ENCODE measurements around the gene DEPDC5. TPM values are rescaled to one million over a fixed set of nuclear protein-coding genes. Genes with fewer than 3 reads are reported as not detected.

Gene DEPDC5
- total and polyA plus RNA-seq, 5 donors = 6.9 to 15.3 (median 12.6) TPM

- Histone ChIP-seq H3K27ac (ENCODE audit: low read length) (no peak overlapping the region), H3K4me1 (ENCODE audit: control insufficient read depth, insufficient read depth, low read length) (no peaks in the 10 kb centered on the region), H3K9me3 (ENCODE audit: control insufficient read depth, low read length) (no peaks in the 10 kb centered on the region), H3K27me3 (ENCODE audit: control insufficient read depth, insufficient read depth) (no peaks in the 10 kb centered on the region), H3K4me3 (ENCODE audit: low read length) (no peak overlapping the region)
- intact Hi-C loops (cut with DNase I) = no loop called here
- no peak for ATAC-seq
- DNase-seq = no peak
- 91% methylated on average over 6 of the region's 6 CpGs for WGBS
These were observed 100.1 kb downstream of the DEPDC5 start for GRCh38 chr22:31853736-31854495.

- Histone ChIP-seq H3K27me3 (ENCODE audit: control insufficient read depth, insufficient read depth) (no peaks in the 10 kb centered on the region), H3K4me1 (ENCODE audit: control insufficient read depth, insufficient read depth, low read length) (no peaks in the 10 kb centered on the region), H3K27ac (ENCODE audit: low read length) (no peak overlapping the region), H3K9me3 (ENCODE audit: control insufficient read depth, low read length) (no peaks in the 10 kb centered on the region), H3K4me3 (ENCODE audit: low read length) (no peak overlapping the region)
- ATAC-seq (no peak), DNase-seq (no peak)
- intact Hi-C loops (cut with DNase I) = no loop called here
- 64% methylated on average over 9 of the region's 9 CpGs for WGBS
These were observed 103.4 kb downstream of the DEPDC5 start for GRCh38 chr22:31857247-31857646.

- Histone ChIP-seq H3K4me3 (ENCODE audit: low read length) (no peak overlapping the region), H3K4me1 (ENCODE audit: control insufficient read depth, insufficient read depth, low read length) (no peaks in the 10 kb centered on the region), H3K27me3 (ENCODE audit: control insufficient read depth, insufficient read depth) (no peaks in the 10 kb centered on the region), H3K27ac (ENCODE audit: low read length) (no peak overlapping the region), H3K9me3 (ENCODE audit: control insufficient read depth, low read length) (no peaks in the 10 kb centered on the region)
- intact Hi-C loops (cut with DNase I) = no loop called here
- DNase-seq (no peak), ATAC-seq (no peak)
- 95% methylated on average over 11 of the region's 11 CpGs for WGBS
These were observed 107.5 kb downstream of the DEPDC5 start for GRCh38 chr22:31861226-31861840.

GRCh38 chr22:31866918-31867317, 113.1 kb downstream of the DEPDC5 start:
- 76% methylated on average over 4 of the region's 4 CpGs for WGBS
- DNase-seq (no peak), ATAC-seq (no peak)
- Histone ChIP-seq H3K4me1 (ENCODE audit: control insufficient read depth, insufficient read depth, low read length) (no peaks in the 10 kb centered on the region), H3K27ac (ENCODE audit: low read length) (no peak overlapping the region), H3K4me3 (ENCODE audit: low read length) (no peak overlapping the region), H3K27me3 (ENCODE audit: control insufficient read depth, insufficient read depth) (no peaks in the 10 kb centered on the region), H3K9me3 (ENCODE audit: control insufficient read depth, low read length) (no peaks in the 10 kb centered on the region)
- intact Hi-C loops (cut with DNase I) = no loop called here

- WGBS = 85% methylated on average over 3 of the region's 3 CpGs
- H3K9me3 ChIP-seq (ENCODE audit: control insufficient read depth, low read length) = no peaks in the 10 kb centered on the region
- H3K4me1 ChIP-seq (ENCODE audit: control insufficient read depth, insufficient read depth, low read length) = no peaks in the 10 kb centered on the region
- intact Hi-C loops (cut with DNase I) = no loop called here
- no peak for DNase-seq
- H3K4me3 ChIP-seq (ENCODE audit: low read length) = no peak overlapping the region
- no peaks in the 10 kb centered on the region for H3K27me3 ChIP-seq (ENCODE audit: control insufficient read depth, insufficient read depth)
- ATAC-seq = no peak
- no peak overlapping the region for H3K27ac ChIP-seq (ENCODE audit: low read length)
These were observed 113.8 kb downstream of the DEPDC5 start for GRCh38 chr22:31867386-31868153.

GRCh38 chr22:31869739-31870138, 115.9 kb downstream of the DEPDC5 start:
- 73% methylated on average over 5 of the region's 5 CpGs for WGBS

GRCh38 chr22:31870890-31871289, 117.1 kb downstream of the DEPDC5 start:
- no peak overlapping the region for H3K27ac ChIP-seq (ENCODE audit: low read length)
- ATAC-seq = no peak
- no peaks in the 10 kb centered on the region for H3K4me1 ChIP-seq (ENCODE audit: control insufficient read depth, insufficient read depth, low read length)
- no peaks in the 10 kb centered on the region for H3K9me3 ChIP-seq (ENCODE audit: control insufficient read depth, low read length)
- intact Hi-C loops (cut with DNase I) = loop anchor here in 2 of 4 donors (5.0 to 10.0 kb wide), 2 partner anchors 94 to 101 kb away; no protein-coding TSS in a partner anchor
- H3K27me3 ChIP-seq (ENCODE audit: control insufficient read depth, insufficient read depth) = no peaks in the 10 kb centered on the region
- WGBS = 78% methylated on average over 6 of the region's 6 CpGs
- H3K4me3 ChIP-seq (ENCODE audit: low read length) = no peak overlapping the region
- no peak for DNase-seq

More at GRCh38 chr22:31869739-31870138, 115.9 kb downstream of the DEPDC5 start:
- no peaks in the 10 kb centered on the region for H3K9me3 ChIP-seq (ENCODE audit: control insufficient read depth, low read length)
- H3K4me3 ChIP-seq (ENCODE audit: low read length) = no peak overlapping the region
- intact Hi-C loops (cut with DNase I) = loop anchor here in 2 of 4 donors (5.0 to 10.0 kb wide), 2 partner anchors 95 to 103 kb away; no protein-coding TSS in a partner anchor
- no peak overlapping the region for H3K27ac ChIP-seq (ENCODE audit: low read length)
- no peak for DNase-seq
- no peak for ATAC-seq
- no peaks in the 10 kb centered on the region for H3K4me1 ChIP-seq (ENCODE audit: control insufficient read depth, insufficient read depth, low read length)
- H3K27me3 ChIP-seq (ENCODE audit: control insufficient read depth, insufficient read depth) = no peaks in the 10 kb centered on the region

- Histone ChIP-seq H3K27me3 (ENCODE audit: control insufficient read depth, insufficient read depth) (no peaks in the 10 kb centered on the region), H3K9me3 (ENCODE audit: control insufficient read depth, low read length) (no peaks in the 10 kb centered on the region), H3K4me3 (ENCODE audit: low read length) (no peak overlapping the region), H3K4me1 (ENCODE audit: control insufficient read depth, insufficient read depth, low read length) (no peaks in the 10 kb centered on the region), H3K27ac (ENCODE audit: low read length) (no peak overlapping the region)
- ATAC-seq (no peak), DNase-seq (no peak)
- intact Hi-C loops (cut with DNase I) = loop anchor here in 2 of 4 donors (5.0 to 10.0 kb wide), 2 partner anchors 93 to 101 kb away; no protein-coding TSS in a partner anchor
- WGBS = 88% methylated on average over 4 of the region's 4 CpGs
These were observed 117.7 kb downstream of the DEPDC5 start for GRCh38 chr22:31871480-31871879.

GRCh38 chr22:31872209-31872608, 118.4 kb downstream of the DEPDC5 start:
- Histone ChIP-seq H3K4me3 (ENCODE audit: low read length) (no peak overlapping the region), H3K27me3 (ENCODE audit: control insufficient read depth, insufficient read depth) (no peaks in the 10 kb centered on the region), H3K9me3 (ENCODE audit: control insufficient read depth, low read length) (no peaks in the 10 kb centered on the region), H3K27ac (ENCODE audit: low read length) (no peak overlapping the region), H3K4me1 (ENCODE audit: control insufficient read depth, insufficient read depth, low read length) (no peaks in the 10 kb centered on the region)
- WGBS = 60% methylated on average over 4 of the region's 4 CpGs
- DNase-seq (no peak), ATAC-seq (peak in 1 of 2 donors; percentile 26)
- intact Hi-C loops (cut with DNase I) = loop anchor here in 2 of 4 donors (5.0 to 10.0 kb wide), 2 partner anchors 93 to 100 kb away; no protein-coding TSS in a partner anchor

- ATAC-seq (no peak), DNase-seq (no peak)
- Histone ChIP-seq H3K27ac (ENCODE audit: low read length) (no peak overlapping the region), H3K4me3 (ENCODE audit: low read length) (no peak overlapping the region), H3K9me3 (ENCODE audit: control insufficient read depth, low read length) (no peaks in the 10 kb centered on the region), H3K4me1 (ENCODE audit: control insufficient read depth, insufficient read depth, low read length) (no peaks in the 10 kb centered on the region), H3K27me3 (ENCODE audit: control insufficient read depth, insufficient read depth) (no peaks in the 10 kb centered on the region)
- WGBS = 81% methylated on average over 3 of the region's 3 CpGs
- intact Hi-C loops (cut with DNase I) = loop anchor here in 2 of 4 donors (5.0 to 10.0 kb wide), 2 partner anchors 90 to 97 kb away; no protein-coding TSS in a partner anchor
These were observed 121.0 kb downstream of the DEPDC5 start for GRCh38 chr22:31874821-31875220.

All from right cardiac atrium (tissue), 5 donors.